K562 (cell line): ENCODE results near the gene CDC42EP1. TPM values are rescaled to one million over a fixed set of nuclear protein-coding genes. Genes with fewer than 3 reads are reported as not detected.

Source experiments
- ATAC-seq: fragments of 200-7000 bp; cut with Tn5 transposase; 3 replicates; pipeline ENCODE4 v1.9.1; 2020; ENCODE audit warnings: moderate library complexity
- BruUV-seq: library from RNA; stranded (reverse); fragments of 400-500 nt; replicated peaks from 2 replicates; lab custom pipeline; 2021; lab: Mats Ljungman, UMichigan
- CTCF ChIA-PET: fragments of 300-600 bp; formaldehyde crosslinking; extraction: SDS; loops from one replicate; lab custom pipeline; 2021; ENCODE audit warnings: low intra/inter-chr PET ratio; lab: Yijun Ruan, JAX
- POLR2A ChIA-PET: fragments of 300-600, 350-650 bp; sonication (Branson Sonifier 250); formaldehyde crosslinking; extraction: SDS; loops from one replicate; lab custom pipeline; 2021; ENCODE audit warnings: antibody characterized with exemption, inconsistent platforms; lab: Yijun Ruan, JAX
- DNase-seq, 4 experiments: peaks; one replicate each; pipeline versions ENCODE4 v3.0.0 to v3.0.0-alpha.2; 2011 to 2018; ENCODE audit warnings: low spot score in 3 of 4, mixed read lengths in 3 of 4; ENCODE audit errors: extremely low read depth in 1 of 4
- FAIRE-seq: peaks from 2 replicates; lab custom pipeline; 2011; peaks lifted over from hg19 to GRCh38; lab: Jason Lieb, UNC
- H2AFZ ChIP-seq: 2 replicates; pipeline ENCODE4 v1.6.0; 2011; ENCODE audit warnings: low read depth, low read length, control low read depth, inconsistent platforms
- H3K27ac ChIP-seq: fragments of 200-600 bp; 3 replicates; pipeline ENCODE4 v1.8.0; 2011; ENCODE audit warnings: low read depth, mild to moderate bottlenecking, control low read depth, inconsistent platforms, low read length, moderate library complexity, mixed read lengths; ENCODE audit errors: extremely low read depth
- H3K27me3 ChIP-seq, 2 experiments: fragments of 300-600 bp in 1 of 2; 2 replicates in 1 of 2; 3 replicates in 1 of 2; pipeline versions ENCODE4 v1.6.0 to v1.8.0; 2011; ENCODE audit warnings: inconsistent platforms in 2 of 2, low read length in 2 of 2, mild to moderate bottlenecking in 1 of 2, mixed read lengths in 1 of 2, moderate library complexity in 1 of 2; ENCODE audit not compliant: control insufficient read depth in 2 of 2, insufficient read depth in 2 of 2
- H3K36me3 ChIP-seq: fragments of 300-600 bp; 3 replicates; pipeline ENCODE4 v1.8.0; 2011; ENCODE audit warnings: mild to moderate bottlenecking, low read length, inconsistent platforms; ENCODE audit not compliant: control insufficient read depth, insufficient read depth
- H3K4me1 ChIP-seq, 2 experiments: fragments of 200-600 bp in 1 of 2; replicated peaks in 1 of 2; 2 replicates in 1 of 2; 3 replicates in 1 of 2; pipeline versions ENCODE4 v1.5.1 to v1.8.0; 2011; ENCODE audit warnings: inconsistent platforms in 2 of 2, low read length in 2 of 2, mild to moderate bottlenecking in 1 of 2, mixed read lengths in 1 of 2, moderate library complexity in 1 of 2; ENCODE audit not compliant: control insufficient read depth in 2 of 2, insufficient read depth in 2 of 2
- H3K4me2 ChIP-seq: 2 replicates; pipeline ENCODE4 v1.6.1; 2011; ENCODE audit warnings: low read length, control low read depth, inconsistent platforms, mixed read lengths; ENCODE audit not compliant: insufficient read depth
- H3K4me3 ChIP-seq: fragments of 200-600 bp; sonication (generic), shearing (Covaris generic); 2 replicates; pipeline ENCODE4 v1.5.1; 2016; ENCODE audit warnings: control low read depth, inconsistent platforms
- H3K79me2 ChIP-seq: fragments of 200-600 bp; 3 replicates; pipeline ENCODE4 v1.8.0; 2011; ENCODE audit warnings: low read length, inconsistent platforms; ENCODE audit not compliant: control insufficient read depth, insufficient read depth
- H3K9ac ChIP-seq, 2 experiments: 2 replicates each; pipeline versions ENCODE4 v1.6.0 to v1.6.1; 2011; ENCODE audit warnings: low read depth in 2 of 2, low read length in 2 of 2, control low read depth in 1 of 2, inconsistent platforms in 1 of 2, mild to moderate bottlenecking in 1 of 2, mixed read lengths in 1 of 2; ENCODE audit not compliant: insufficient read depth in 1 of 2
- H3K9me1 ChIP-seq: one replicate; pipeline ENCODE4 v1.6.0; 2011; ENCODE audit warnings: inconsistent platforms, mild to moderate bottlenecking, low read length, moderate library complexity; ENCODE audit not compliant: control insufficient read depth, insufficient read depth
- H3K9me3 ChIP-seq: replicated peaks from 2 replicates; pipeline ENCODE4 v1.5.1; 2011; ENCODE audit warnings: low read depth, low read length, inconsistent platforms; ENCODE audit not compliant: control insufficient read depth, insufficient read depth
- H4K20me1 ChIP-seq: replicated peaks from 2 replicates; pipeline ENCODE4 v1.6.1; 2011; ENCODE audit warnings: low read length, inconsistent platforms, mixed read lengths; ENCODE audit not compliant: control insufficient read depth, insufficient read depth
- GATA2 ChIP-seq: sonication (generic); formaldehyde crosslinking; IDR thresholded peaks from 2 replicates; pipeline ENCODE4 v1.4.0; 2020; ENCODE audit warnings: mild to moderate bottlenecking, missing genetic modification reagents
- JUN ChIP-seq, 2 experiments: sonication (generic) in 1 of 2; formaldehyde crosslinking in 1 of 2; IDR thresholded peaks; 2 replicates each; pipeline versions ENCODE4 v1.6.1 to v1.8.0; 2012 to 2022; ENCODE audit warnings: borderline replicate concordance in 2 of 2, mild to moderate bottlenecking in 2 of 2, improper control_type of control experiment in 1 of 2, low read depth in 1 of 2, low read length in 1 of 2, missing genetic modification reagents in 1 of 2
- NFXL1 ChIP-seq: fragments of 450-650 bp; formaldehyde crosslinking; IDR thresholded peaks from 2 replicates; pipeline ENCODE4 v1.4.0; 2021; ENCODE audit warnings: mild to moderate bottlenecking
- SP1 ChIP-seq: sonication (generic); formaldehyde crosslinking; IDR thresholded peaks from 2 replicates; pipeline ENCODE4 v1.8.1; 2022; ENCODE audit warnings: mild to moderate bottlenecking, missing genetic modification reagents
- STAG1 ChIP-seq: sonication (generic); formaldehyde crosslinking; IDR thresholded peaks from 2 replicates; pipeline ENCODE4 v1.5.0; 2020; ENCODE audit warnings: missing genetic modification reagents, borderline replicate concordance
- TSC22D4 ChIP-seq: fragments of 450-650 bp; IDR thresholded peaks from 2 replicates; pipeline ENCODE4 v1.6.1; 2016; ENCODE audit warnings: missing genetic modification characterization, missing biosample characterization, control low read depth
- ZNF121 ChIP-seq: sonication (generic); formaldehyde crosslinking; conservative IDR thresholded peaks from 2 replicates; pipeline ENCODE4 v1.8.0; 2022; ENCODE audit warnings: missing genetic modification reagents
- ZNF445 ChIP-seq: fragments of 250-450 bp; sonication (Bioruptor Pico); IDR thresholded peaks from 2 replicates; pipeline ENCODE4 v1.4.0; 2020; ENCODE audit warnings: low read depth, mild to moderate bottlenecking, moderate library complexity
- ZNF644 ChIP-seq: fragments of 200-800 bp; sonication (Bioruptor generic); IDR thresholded peaks from 2 replicates; pipeline ENCODE4 v1.6.1; 2016; ENCODE audit warnings: low read depth, missing genetic modification characterization, missing compliant biosample characterization
- WGBS: fragments of 100-300 bp; shearing (Covaris generic); methylation state at CpG from one replicate; pipeline ENCODE4 v1.1.6; 2016; ENCODE audit warnings: low coverage, mixed read lengths; ENCODE audit not compliant: insufficient coverage; ENCODE audit errors: missing lambda C conversion rate; 5-methylcytosine and 5-hydroxymethylcytosine counted together
- in situ Hi-C: fragments of 300-500 bp; cut with MboI; formaldehyde crosslinking; loops from 4 replicates; pipeline ENCODE4 v1.15.0; 2018; ENCODE audit warnings: inconsistent platforms, mixed read lengths
- intact Hi-C: fragments of 100-400 bp; cut with micrococcal nuclease; formaldehyde crosslinking; loops from 2 replicates; pipeline ENCODE4 v1.14.2; 2022
- polyA plus RNA-seq, 8 experiments: library from polyadenylated mRNA; depleted of rRNA in 4 of 8; stranded (reverse) in 5 of 8; unstranded in 3 of 8; fragments of >200 nt; fragmentation: Nextera tagmentation in 2 of 8; fragmentation: Illumina TruSeq in 1 of 8; extraction: Ambion mirVana in 2 of 8; extraction: Trizol in 1 of 8; gene quantifications; 2 replicates each; pipeline versions ENCODE4 v1.2.1 to v1.2.3, GENCODE V29; 2011 to 2014; ENCODE audit warnings: inconsistent platforms in 1 of 8, missing spikeins in 1 of 8
- total RNA-seq, 7 experiments: library from RNA; depleted of rRNA in 6 of 7; stranded (reverse); fragments of >200 nt in 6 of 7; fragmentation: Illumina TruSeq in 2 of 7; extraction: Trizol in 2 of 7; gene quantifications; 2 replicates each; pipeline versions ENCODE4 v1.2.1 to v1.2.3, GENCODE V29; 2011 to 2021; ENCODE audit warnings: low replicate concordance in 1 of 7
- TF ChIP-seq, protein P1 (sequence below): fragments of 250-450 bp; sonication (Bioruptor Pico); IDR thresholded peaks from 2 replicates; pipeline ENCODE4 v1.5.0; 2021
- TF ChIP-seq, protein P2 (sequence below): fragments of 450-650 bp; IDR thresholded peaks from 2 replicates; pipeline ENCODE4 v1.6.1; 2018; ENCODE audit warnings: mild to moderate bottlenecking, low read depth; ENCODE audit not compliant: partially characterized antibody

Gene CDC42EP1
- total and polyA plus RNA-seq, 9 of the 15 experiments (the other 6 are each of a cell fraction or from before 2014, with no cell fraction given): 0.67 to 70.2 (median 7.3) TPM

DNA sequence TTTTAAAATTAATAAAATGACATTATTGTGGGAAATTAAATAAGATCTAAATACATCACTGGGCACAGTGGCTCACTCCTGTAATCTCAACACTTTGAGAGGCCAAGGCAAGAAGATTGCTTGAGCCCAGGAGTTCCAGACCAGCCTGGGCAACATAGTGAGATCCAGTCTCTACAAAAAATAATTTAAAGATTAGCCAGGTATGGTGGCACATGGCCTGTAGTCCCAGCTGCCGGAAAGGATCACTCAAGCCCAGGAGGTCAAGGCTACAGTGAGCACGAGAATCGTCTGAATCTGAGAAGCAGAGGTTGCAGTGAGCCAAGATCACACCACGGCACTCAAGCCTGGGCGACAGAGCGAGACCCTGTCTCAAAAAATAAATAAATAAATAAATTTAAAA, 25.1 kb upstream of the CDC42EP1 start:
- CTCF ChIA-PET: no interaction called here
- no peaks in the 10 kb centered on the region for H3K27me3 ChIP-seq
- H3K4me1 ChIP-seq: peaks cover 11 to 13% of the 10 kb centered on the region in 2 experiments; a peak in 4 of 5 replicates
- no peaks in the 10 kb centered on the region for H3K79me2 ChIP-seq
- no peaks in the 10 kb centered on the region for H3K9me1 ChIP-seq
- WGBS: 67% methylated on average over 6 of the region's 6 CpGs
- no peaks in the 10 kb centered on the region for H3K36me3 ChIP-seq
- POLR2A ChIA-PET: no interaction called here
- FAIRE-seq: no peak
- no TSS peak for BruUV-seq
- H3K9me3 ChIP-seq: no peaks in the 10 kb centered on the region
- no peak overlapping the region for H3K27ac ChIP-seq
- no peak overlapping the region for H3K4me2 ChIP-seq
- no peak overlapping the region for H3K4me3 ChIP-seq
- H4K20me1 ChIP-seq: no peaks in the 10 kb centered on the region
- no peak overlapping the region for H3K9ac ChIP-seq
- intact Hi-C loops: no loop called here
- in situ Hi-C loops: no loop called here
- TF ChIP-seq TSC22D4 (tag): no peak
- no peak for DNase-seq
- ATAC-seq: no peak
- no peak overlapping the region for H2AFZ ChIP-seq

DNA sequence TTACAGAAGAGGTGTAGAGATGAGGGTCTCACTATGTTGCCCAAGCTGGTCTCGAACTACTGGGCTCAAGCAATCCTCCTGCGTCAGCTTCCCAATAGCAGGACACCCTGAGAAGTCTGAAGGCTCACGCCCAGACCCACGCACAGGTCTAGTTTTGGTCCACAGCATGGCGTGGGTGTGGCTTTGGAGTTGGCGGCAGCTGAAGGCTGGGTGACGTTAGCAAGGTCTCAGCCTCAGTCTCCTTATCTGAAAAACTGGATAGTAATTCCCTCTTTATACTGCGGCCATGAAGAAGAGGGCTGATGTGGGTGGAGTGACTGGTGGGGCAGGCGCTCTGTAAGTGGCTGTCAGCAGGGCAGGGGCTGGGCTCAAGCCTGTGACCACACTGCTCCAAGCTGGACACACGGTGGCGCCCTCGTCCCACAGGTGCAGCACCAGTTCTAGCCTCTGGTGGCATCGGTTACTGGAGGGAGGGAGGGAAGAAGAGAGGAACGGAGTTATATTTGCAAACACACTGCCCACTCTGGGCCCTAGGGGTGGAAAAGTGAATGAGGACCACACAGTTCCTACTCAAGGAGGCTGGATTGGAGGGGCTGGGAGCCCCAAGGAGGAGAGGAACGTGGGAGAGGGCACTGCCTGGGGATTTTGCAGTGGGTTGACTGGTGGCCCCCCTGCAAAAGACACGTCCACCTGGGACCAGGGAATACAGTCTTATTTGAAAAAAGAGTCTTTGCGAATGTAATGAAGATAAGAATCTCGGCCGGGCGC, 21.5 kb upstream of the CDC42EP1 start:
- intact Hi-C loops: no loop called here
- H2AFZ ChIP-seq: peak overlapping the region; percentile 80
- no TSS peak for BruUV-seq
- TF ChIP-seq, protein P1, sequence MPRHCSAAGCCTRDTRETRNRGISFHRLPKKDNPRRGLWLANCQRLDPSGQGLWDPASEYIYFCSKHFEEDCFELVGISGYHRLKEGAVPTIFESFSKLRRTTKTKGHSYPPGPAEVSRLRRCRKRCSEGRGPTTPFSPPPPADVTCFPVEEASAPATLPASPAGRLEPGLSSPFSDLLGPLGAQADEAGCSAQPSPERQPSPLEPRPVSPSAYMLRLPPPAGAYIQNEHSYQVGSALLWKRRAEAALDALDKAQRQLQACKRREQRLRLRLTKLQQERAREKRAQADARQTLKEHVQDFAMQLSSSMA (CRISPR knock-in tag): no peak
- TF ChIP-seq JUN (IDR thresholded peaks at IDR 0.05; ENCODE audit: borderline replicate concordance, low read depth, low read length) (no peak), JUN (CRISPR knock-in tag; IDR thresholded peaks at IDR 0.05; ENCODE audit: borderline replicate concordance) (no peak), GATA2 (CRISPR knock-in tag) (no peak), ZNF121 (CRISPR knock-in tag) (no peak), NFXL1 (CRISPR knock-in tag) (no peak), SP1 (CRISPR knock-in tag) (peak; percentile 52; the same call in 1 of the 2 replicates), ZNF445 (CRISPR knock-in tag) (no peak), STAG1 (peak; percentile 89; the same call in 1 of the 2 replicates), ZNF644 (tag) (no peak)
- TF ChIP-seq, protein P2, sequence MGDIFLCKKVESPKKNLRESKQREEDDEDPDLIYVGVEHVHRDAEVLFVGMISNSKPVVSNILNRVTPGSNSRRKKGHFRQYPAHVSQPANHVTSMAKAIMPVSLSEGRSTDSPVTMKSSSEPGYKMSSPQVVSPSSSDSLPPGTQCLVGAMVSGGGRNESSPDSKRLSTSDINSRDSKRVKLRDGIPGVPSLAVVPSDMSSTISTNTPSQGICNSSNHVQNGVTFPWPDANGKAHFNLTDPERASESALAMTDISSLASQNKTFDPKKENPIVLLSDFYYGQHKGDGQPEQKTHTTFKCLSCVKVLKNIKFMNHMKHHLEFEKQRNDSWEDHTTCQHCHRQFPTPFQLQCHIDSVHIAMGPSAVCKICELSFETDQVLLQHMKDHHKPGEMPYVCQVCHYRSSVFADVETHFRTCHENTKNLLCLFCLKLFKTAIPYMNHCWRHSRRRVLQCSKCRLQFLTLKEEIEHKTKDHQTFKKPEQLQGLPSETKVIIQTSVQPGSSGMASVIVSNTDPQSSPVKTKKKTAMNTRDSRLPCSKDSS: no peak

More for the DNA sequence above, 21.5 kb upstream of the CDC42EP1 start:
- H3K4me1 ChIP-seq: peaks cover 6 to 13% of the 10 kb centered on the region in 2 experiments; a peak in 4 of 5 replicates
- POLR2A ChIA-PET: interaction anchor here (0.6 to 1.9 kb wide), 5 partner anchors 14 to 562 kb away, joined by 3 to 7 read pairs (median 4); no protein-coding TSS in a partner anchor
- CTCF ChIA-PET: interaction anchor here (0.5 to 3.2 kb wide), 6 partner anchors 22 to 640 kb away, joined by 3 to 22 read pairs (median 3); no protein-coding TSS in a partner anchor
- H3K9ac ChIP-seq: peak overlapping the region in 1 of 2 experiments; percentile 81; a peak in 2 of 4 replicates
- H4K20me1 ChIP-seq: no peaks in the 10 kb centered on the region
- in situ Hi-C loops: no loop called here
- no peaks in the 10 kb centered on the region for H3K9me1 ChIP-seq
- no peaks in the 10 kb centered on the region for H3K27me3 ChIP-seq
- FAIRE-seq: peak; percentile 96
- 9% methylated on average over 13 of the region's 20 CpGs for WGBS
- no peaks in the 10 kb centered on the region for H3K79me2 ChIP-seq
- H3K4me2 ChIP-seq: peak overlapping the region; percentile 55
- no peak overlapping the region for H3K27ac ChIP-seq
- peak; percentile 87 to 90 (median 88) for DNase-seq
- H3K4me3 ChIP-seq: no peak overlapping the region
- H3K9me3 ChIP-seq: no peaks in the 10 kb centered on the region
- H3K36me3 ChIP-seq: no peaks in the 10 kb centered on the region
- peak; percentile 100 for ATAC-seq
